KMS-11 (cell line): ENCODE measurements around the gene NRG3.

Experiments
- H2AFZ ChIP-seq: fragments of 200-600 bp; sonication (generic); 2 replicates; pipeline ENCODE4 v1.6.1; 2016; ENCODE audit warnings: antibody characterized with exemption, mixed run types, low read depth
- H3K27ac ChIP-seq: fragments of 200-600 bp; sonication (generic); 2 replicates; pipeline ENCODE4 v1.6.1; 2016; ENCODE audit warnings: mild to moderate bottlenecking, mixed run types
- H3K27me3 ChIP-seq: fragments of 200-600 bp; sonication (generic); 2 replicates; pipeline ENCODE4 v1.6.1; 2017; ENCODE audit warnings: mild to moderate bottlenecking, low read depth, mixed run types, moderate library complexity; ENCODE audit not compliant: insufficient read depth
- H3K36me3 ChIP-seq: fragments of 200-600 bp; sonication (generic); 2 replicates; pipeline ENCODE4 v1.6.1; 2017; ENCODE audit warnings: mild to moderate bottlenecking, mixed run types; ENCODE audit not compliant: insufficient read depth
- H3K4me1 ChIP-seq: fragments of 200-600 bp; sonication (generic); 2 replicates; pipeline ENCODE4 v1.6.1; 2016; ENCODE audit warnings: mild to moderate bottlenecking, low read depth, mixed run types; ENCODE audit not compliant: poor library complexity, severe bottlenecking
- H3K4me2 ChIP-seq: fragments of 200-600 bp; sonication (generic); 2 replicates; pipeline ENCODE4 v1.7.0; 2016; ENCODE audit warnings: mild to moderate bottlenecking, mixed run types
- H3K4me3 ChIP-seq: fragments of 200-600 bp; sonication (generic); IDR thresholded peaks from 2 replicates; pipeline ENCODE4 v1.6.1; 2017; ENCODE audit warnings: low read depth, low read length, mixed read lengths; ENCODE audit not compliant: insufficient read depth
- H3K79me2 ChIP-seq: fragments of 200-600 bp; sonication (generic); 2 replicates; pipeline ENCODE4 v1.6.1; 2016; ENCODE audit warnings: low read depth, mixed run types; ENCODE audit not compliant: insufficient read depth
- H3K9ac ChIP-seq: fragments of 200-600 bp; sonication (generic); 2 replicates; pipeline ENCODE4 v1.6.1; 2016; ENCODE audit warnings: mild to moderate bottlenecking, mixed run types
- H4K20me1 ChIP-seq: fragments of 200-600 bp; sonication (generic); 2 replicates; pipeline ENCODE4 v1.6.1; 2016; ENCODE audit warnings: mild to moderate bottlenecking, mixed run types; ENCODE audit not compliant: insufficient read depth
- CTCF ChIP-seq: fragments of 200-600 bp; sonication (generic); conservative IDR thresholded peaks from 2 replicates; pipeline ENCODE4 v1.6.1; 2017; ENCODE audit warnings: low read depth, mild to moderate bottlenecking, antibody characterized with exemption, low read length, moderate library complexity, mixed read lengths

NRG3 gene

GRCh38 chr10:81843042-81843441 lies 32.0 kb upstream of the NRG3 start:
- no peak for TF ChIP-seq CTCF
- H3K4me2 ChIP-seq: no peak overlapping the region
- H3K36me3 ChIP-seq: no peaks in the 10 kb centered on the region
- no peak overlapping the region for H3K4me3 ChIP-seq
- no peak overlapping the region for H2AFZ ChIP-seq
- H3K9ac ChIP-seq: no peak overlapping the region
- H3K27ac ChIP-seq: no peak overlapping the region
- H3K4me1 ChIP-seq: no peaks in the 10 kb centered on the region
- H3K27me3 ChIP-seq: no peaks in the 10 kb centered on the region
- no peaks in the 10 kb centered on the region for H4K20me1 ChIP-seq
- H3K79me2 ChIP-seq: no peaks in the 10 kb centered on the region

GRCh38 chr10:81847675-81848074 lies 27.3 kb upstream of the NRG3 start:
- H3K4me3 ChIP-seq: no peak overlapping the region
- no peaks in the 10 kb centered on the region for H3K79me2 ChIP-seq
- no peaks in the 10 kb centered on the region for H3K4me1 ChIP-seq
- TF ChIP-seq CTCF: no peak
- no peak overlapping the region for H2AFZ ChIP-seq
- H3K27ac ChIP-seq: no peak overlapping the region
- H3K4me2 ChIP-seq: no peak overlapping the region
- H4K20me1 ChIP-seq: no peaks in the 10 kb centered on the region
- H3K36me3 ChIP-seq: no peaks in the 10 kb centered on the region
- H3K27me3 ChIP-seq: no peaks in the 10 kb centered on the region
- H3K9ac ChIP-seq: no peak overlapping the region

DNA sequence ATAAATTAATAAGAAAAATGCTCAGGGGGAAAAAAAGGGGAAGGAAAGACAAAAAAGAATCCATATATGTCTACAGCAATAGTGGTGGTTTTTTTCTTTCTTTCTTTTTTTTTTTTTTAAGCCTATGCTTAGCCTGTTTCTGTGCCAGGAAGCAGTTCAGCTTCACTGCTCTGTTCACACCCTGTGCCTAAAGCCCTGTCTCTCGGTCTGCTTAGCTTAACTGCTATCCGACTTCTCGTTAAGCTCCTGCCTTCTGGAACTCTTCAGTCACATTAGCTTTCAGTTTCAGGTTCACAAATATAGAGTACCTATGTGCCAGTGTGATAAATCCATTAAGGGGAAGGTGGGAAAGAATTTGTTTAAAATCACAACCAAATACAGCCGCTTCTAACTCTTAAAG lies 26.5 kb upstream of the NRG3 start:
- H2AFZ ChIP-seq: no peak overlapping the region
- H3K4me2 ChIP-seq: no peak overlapping the region
- H3K4me3 ChIP-seq: no peak overlapping the region
- H3K79me2 ChIP-seq: no peaks in the 10 kb centered on the region
- no peak for TF ChIP-seq CTCF
- no peaks in the 10 kb centered on the region for H3K27me3 ChIP-seq
- no peaks in the 10 kb centered on the region for H3K36me3 ChIP-seq
- H3K9ac ChIP-seq: no peak overlapping the region
- no peaks in the 10 kb centered on the region for H4K20me1 ChIP-seq
- H3K27ac ChIP-seq: no peak overlapping the region
- H3K4me1 ChIP-seq: no peaks in the 10 kb centered on the region

DNA sequence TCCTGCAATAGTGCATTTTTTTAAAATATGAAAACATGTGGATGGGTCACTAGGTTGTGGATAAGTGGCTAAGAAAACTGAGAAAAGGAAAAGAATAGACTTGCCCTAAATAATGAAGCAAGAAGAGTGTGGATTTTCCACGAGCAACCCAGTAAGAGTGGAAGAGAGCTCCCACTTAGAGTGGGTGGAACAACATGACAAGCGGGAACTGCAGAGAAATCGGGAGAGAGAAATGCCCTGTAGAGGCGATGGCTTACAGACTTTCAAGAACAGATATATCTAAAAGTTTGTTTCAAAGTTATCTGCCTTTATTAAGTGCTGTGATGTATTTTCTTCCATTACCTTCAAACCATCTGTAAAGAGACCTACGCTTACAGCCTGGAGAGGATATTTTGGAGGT lies 26.1 kb upstream of the NRG3 start:
- no peak overlapping the region for H3K9ac ChIP-seq
- no peak overlapping the region for H3K4me3 ChIP-seq
- H3K36me3 ChIP-seq: no peaks in the 10 kb centered on the region
- no peaks in the 10 kb centered on the region for H3K79me2 ChIP-seq
- no peak overlapping the region for H3K27ac ChIP-seq
- TF ChIP-seq CTCF: no peak
- no peaks in the 10 kb centered on the region for H3K27me3 ChIP-seq
- H3K4me1 ChIP-seq: no peaks in the 10 kb centered on the region
- H2AFZ ChIP-seq: no peak overlapping the region
- H3K4me2 ChIP-seq: no peak overlapping the region
- H4K20me1 ChIP-seq: no peaks in the 10 kb centered on the region

- no peak for TF ChIP-seq CTCF
- H3K27me3 ChIP-seq: no peaks in the 10 kb centered on the region
- H4K20me1 ChIP-seq: no peaks in the 10 kb centered on the region
- no peak overlapping the region for H3K4me3 ChIP-seq
- peaks cover 21% of the 10 kb centered on the region for H3K4me1 ChIP-seq
- H3K79me2 ChIP-seq: no peaks in the 10 kb centered on the region
- H3K27ac ChIP-seq: no peak overlapping the region
- H2AFZ ChIP-seq: no peak overlapping the region
- H3K9ac ChIP-seq: no peak overlapping the region
- no peak overlapping the region for H3K4me2 ChIP-seq
- H3K36me3 ChIP-seq: no peaks in the 10 kb centered on the region
Observed at GRCh38 chr10:81862596-81862995, 12.4 kb upstream of the NRG3 start.
